Neural progenitor cell (in vitro differentiated cells): ENCODE measurements around the gene CDH13. TPM values are rescaled to one million over a fixed set of nuclear protein-coding genes. Genes with fewer than 3 reads are reported as not detected.

Experiments
- DNase-seq: peaks from one replicate; pipeline ENCODE4 v3.0.0-alpha.2; 2016; ENCODE audit warnings: low spot score
- H2AFZ ChIP-seq: fragments of 200-600 bp; sonication (generic); replicated peaks from 2 replicates; pipeline ENCODE4 v1.6.1; 2016; ENCODE audit warnings: antibody characterized with exemption
- H3F3A ChIP-seq: fragments of 200-600 bp; sonication (generic); 2 replicates; pipeline ENCODE4 v1.6.1; 2016; ENCODE audit warnings: antibody characterized with exemption, low read depth
- H3K27ac ChIP-seq: fragments of 200-600 bp; sonication (generic); 2 replicates; pipeline ENCODE4 v1.5.1; 2016; ENCODE audit warnings: mild to moderate bottlenecking
- H3K27me3 ChIP-seq: fragments of 200-600 bp; sonication (generic); 2 replicates; pipeline ENCODE4 v1.6.1; 2016; ENCODE audit warnings: mild to moderate bottlenecking, moderate library complexity
- H3K36me3 ChIP-seq: fragments of 200-600 bp; sonication (generic); 2 replicates; pipeline ENCODE4 v1.5.1; 2016
- H3K4me1 ChIP-seq: fragments of 200-600 bp; sonication (generic); 2 replicates; pipeline ENCODE4 v1.6.1; 2016; ENCODE audit warnings: mixed run types
- H3K4me2 ChIP-seq: fragments of 200-600 bp; sonication (generic); 2 replicates; pipeline ENCODE4 v1.6.1; 2016
- H3K4me3 ChIP-seq: fragments of 200-600 bp; sonication (generic); 2 replicates; pipeline ENCODE4 v1.5.1; 2016
- H3K79me2 ChIP-seq: fragments of 200-600 bp; sonication (generic); 2 replicates; pipeline ENCODE4 v1.6.1; 2016; ENCODE audit warnings: low read depth
- H3K9ac ChIP-seq: fragments of 200-600 bp; sonication (generic); 2 replicates; pipeline ENCODE4 v1.6.1; 2016
- H3K9me3 ChIP-seq: fragments of 200-600 bp; sonication (generic); 2 replicates; pipeline ENCODE4 v1.5.1; 2016; ENCODE audit warnings: low read depth
- H4K20me1 ChIP-seq: fragments of 200-600 bp; sonication (generic); 2 replicates; pipeline ENCODE4 v1.6.1; 2016; ENCODE audit warnings: low read depth
- H3K27ac Mint-ChIP-seq: 3 replicates; pipeline ENCODE4 v1.8.0; 2021; ENCODE audit warnings: mixed read lengths
- H3K27me3 Mint-ChIP-seq: 2 replicates; pipeline ENCODE4 v1.8.0; 2022; ENCODE audit warnings: low read depth, mild to moderate bottlenecking, inconsistent platforms, moderate library complexity, mixed read lengths; ENCODE audit not compliant: insufficient read depth
- H3K36me3 Mint-ChIP-seq: 3 replicates; pipeline ENCODE4 v1.8.0; 2021; ENCODE audit warnings: mixed read lengths
- H3K4me1 Mint-ChIP-seq: 3 replicates; pipeline ENCODE4 v1.8.0; 2021; ENCODE audit warnings: mixed read lengths
- H3K4me3 Mint-ChIP-seq: 3 replicates; pipeline ENCODE4 v1.8.0; 2021; ENCODE audit warnings: mild to moderate bottlenecking, moderate library complexity, mixed read lengths
- H3K9me3 Mint-ChIP-seq: 3 replicates; pipeline ENCODE4 v1.8.0; 2020; ENCODE audit warnings: mixed read lengths
- CTCF ChIP-seq: fragments of 200-600 bp; sonication (generic); IDR thresholded peaks from 2 replicates; pipeline ENCODE4 v1.5.1; 2017; ENCODE audit warnings: antibody characterized with exemption, mild to moderate bottlenecking
- EZH2 ChIP-seq: fragments of 200-600 bp; sonication (generic); IDR thresholded peaks from 2 replicates; pipeline ENCODE4 v1.6.1; 2017; ENCODE audit warnings: antibody characterized with exemption, mild to moderate bottlenecking, moderate library complexity
- EZH2phosphoT487 ChIP-seq: fragments of 200-600 bp; sonication (generic); IDR thresholded peaks from 2 replicates; pipeline ENCODE4 v1.6.1; 2017; ENCODE audit warnings: antibody characterized with exemption
- total RNA-seq: library from RNA; depleted of rRNA; stranded (reverse); fragments of >200 nt; gene quantifications from 2 replicates; pipeline ENCODE4 v1.2.3, GENCODE V29; 2015; ENCODE audit warnings: low replicate concordance

Gene CDH13
- total RNA-seq, 1 donor from 2014 or later: 3.0 TPM

- Mint-ChIP-seq H3K9me3 (no peaks in the 10 kb centered on the region), H3K36me3 (no peaks in the 10 kb centered on the region), H3K4me3 (no peak overlapping the region), H3K4me1 (peaks cover 21% of the 10 kb centered on the region), H3K27ac (no peak overlapping the region), H3K27me3 (peaks cover 9% of the 10 kb centered on the region)
- Histone ChIP-seq H3K27ac (no peak overlapping the region), H3F3A (no peaks in the 10 kb centered on the region), H3K4me2 (no peak overlapping the region), H3K9me3 (no peaks in the 10 kb centered on the region), H3K36me3 (no peaks in the 10 kb centered on the region), H2AFZ (no peak overlapping the region), H3K27me3 (no peaks in the 10 kb centered on the region), H3K4me1 (no peaks in the 10 kb centered on the region), H3K9ac (no peak overlapping the region), H3K79me2 (no peaks in the 10 kb centered on the region), H4K20me1 (no peaks in the 10 kb centered on the region), H3K4me3 (no peak overlapping the region)
- TF ChIP-seq EZH2phosphoT487 (no peak), CTCF (no peak), EZH2 (no peak)
- DNase-seq: no peak
Measured at GRCh38 chr16:83797013-83797412, 1170.2 kb downstream of the CDH13 start.

GRCh38 chr16:83799336-83799735 is 1172.6 kb downstream of the CDH13 start:
- no peaks in the 10 kb centered on the region for H3K9me3 ChIP-seq
- no peak for DNase-seq
- no peak for TF ChIP-seq EZH2
- no peak for TF ChIP-seq EZH2phosphoT487
- no peak for TF ChIP-seq CTCF
- H3K4me1 Mint-ChIP-seq: peaks cover 14% of the 10 kb centered on the region
- H2AFZ ChIP-seq: no peak overlapping the region
- H3K27ac Mint-ChIP-seq: no peak overlapping the region
- H3K36me3 ChIP-seq: no peaks in the 10 kb centered on the region
- no peak overlapping the region for H3K27ac ChIP-seq
- no peaks in the 10 kb centered on the region for H3F3A ChIP-seq
- H3K9me3 Mint-ChIP-seq: no peaks in the 10 kb centered on the region
- H3K36me3 Mint-ChIP-seq: no peaks in the 10 kb centered on the region
- H3K4me2 ChIP-seq: no peak overlapping the region
- H4K20me1 ChIP-seq: no peaks in the 10 kb centered on the region
- H3K4me1 ChIP-seq: no peaks in the 10 kb centered on the region
- no peak overlapping the region for H3K4me3 Mint-ChIP-seq
- no peak overlapping the region for H3K9ac ChIP-seq
- H3K79me2 ChIP-seq: no peaks in the 10 kb centered on the region
- H3K27me3 ChIP-seq: no peaks in the 10 kb centered on the region
- H3K27me3 Mint-ChIP-seq: peaks cover 6% of the 10 kb centered on the region
- no peak overlapping the region for H3K4me3 ChIP-seq

- H3K36me3 ChIP-seq: no peaks in the 10 kb centered on the region
- DNase-seq: no peak
- H3K4me3 ChIP-seq: no peak overlapping the region
- peaks cover 2% of the 10 kb centered on the region for H3K9me3 Mint-ChIP-seq
- H3K4me1 Mint-ChIP-seq: peaks cover 5% of the 10 kb centered on the region
- no peaks in the 10 kb centered on the region for H3K9me3 ChIP-seq
- no peaks in the 10 kb centered on the region for H4K20me1 ChIP-seq
- no peak for TF ChIP-seq EZH2phosphoT487
- no peak for TF ChIP-seq EZH2
- no peak for TF ChIP-seq CTCF
- H3K4me1 ChIP-seq: no peaks in the 10 kb centered on the region
- peaks cover 2% of the 10 kb centered on the region for H3K36me3 Mint-ChIP-seq
- H3F3A ChIP-seq: no peaks in the 10 kb centered on the region
- no peak overlapping the region for H3K9ac ChIP-seq
- H3K4me3 Mint-ChIP-seq: no peak overlapping the region
- H3K4me2 ChIP-seq: no peak overlapping the region
- peak overlapping the region; percentile 60 for H2AFZ ChIP-seq
- H3K27me3 Mint-ChIP-seq: peaks cover 6% of the 10 kb centered on the region
- no peak overlapping the region for H3K27ac ChIP-seq
- H3K27ac Mint-ChIP-seq: no peak overlapping the region
- no peaks in the 10 kb centered on the region for H3K27me3 ChIP-seq
- no peaks in the 10 kb centered on the region for H3K79me2 ChIP-seq
Measured at GRCh38 chr16:83802135-83802534, 1175.4 kb downstream of the CDH13 start.
